Ovary (tissue), 3 donors: ENCODE measurements around the gene EFNA5.

Source experiments
- CTCF ChIP-seq, 3 donors: fragments of 450-650 bp in 2 of 3; fragments of 200-600 bp in 1 of 3; IDR thresholded peaks; one replicate each; pipeline versions ENCODE4 v1.5.1 to v1.8.0; 2016 to 2022; ENCODE audit warnings: antibody characterized with exemption in 3 of 3, mild to moderate bottlenecking in 1 of 3
- EP300 ChIP-seq: sonication (generic); formaldehyde crosslinking; IDR thresholded peaks from one replicate; pipeline ENCODE4 v1.6.1; 2017; ENCODE audit warnings: antibody characterized with exemption
- POLR2A ChIP-seq: fragments of 450-650 bp; IDR thresholded peaks from one replicate; pipeline ENCODE4 v1.6.1; 2017; ENCODE audit warnings: antibody characterized with exemption, mild to moderate bottlenecking, moderate library complexity
- donor health status: DM: no; HTN: no; CAD: no.

- no peak for TF ChIP-seq CTCF (IDR thresholded peaks at IDR 0.05)
- no peak for TF ChIP-seq POLR2A
- TF ChIP-seq EP300, result no peak
Observed at GRCh38 chr5:107474361-107474715, 196.4 kb downstream of the EFNA5 start.
